GM18519 (cell line): ENCODE measurements around the gene FNIP1.
A peak's percentile ranks its signal among the peaks of the same experiment; 100 is the strongest.
"Not testable (repeated sequence)": the region's sequence is repeated elsewhere in the genome, so short reads cannot be mapped to it uniquely, and the experiment has no call there.

ENCODE experiments used
- ATAC-seq: cut with Tn5 transposase; IDR thresholded peaks from one replicate; pipeline ENCODE4 v1.9.1; 2021; ENCODE audit warnings: mild to moderate bottlenecking, moderate library complexity; ENCODE audit not compliant: unreplicated experiment, low FRiP score

The FNIP1 gene

GRCh38 chr5:131644822-131645221, 152.0 kb downstream of the FNIP1 start:
- no peak for ATAC-seq

- no peak for ATAC-seq
These were observed 152.4 kb downstream of the FNIP1 start for GRCh38 chr5:131644370-131644769.

GRCh38 chr5:131641494-131641893, 155.3 kb downstream of the FNIP1 start:
- ATAC-seq = no peak

DNA sequence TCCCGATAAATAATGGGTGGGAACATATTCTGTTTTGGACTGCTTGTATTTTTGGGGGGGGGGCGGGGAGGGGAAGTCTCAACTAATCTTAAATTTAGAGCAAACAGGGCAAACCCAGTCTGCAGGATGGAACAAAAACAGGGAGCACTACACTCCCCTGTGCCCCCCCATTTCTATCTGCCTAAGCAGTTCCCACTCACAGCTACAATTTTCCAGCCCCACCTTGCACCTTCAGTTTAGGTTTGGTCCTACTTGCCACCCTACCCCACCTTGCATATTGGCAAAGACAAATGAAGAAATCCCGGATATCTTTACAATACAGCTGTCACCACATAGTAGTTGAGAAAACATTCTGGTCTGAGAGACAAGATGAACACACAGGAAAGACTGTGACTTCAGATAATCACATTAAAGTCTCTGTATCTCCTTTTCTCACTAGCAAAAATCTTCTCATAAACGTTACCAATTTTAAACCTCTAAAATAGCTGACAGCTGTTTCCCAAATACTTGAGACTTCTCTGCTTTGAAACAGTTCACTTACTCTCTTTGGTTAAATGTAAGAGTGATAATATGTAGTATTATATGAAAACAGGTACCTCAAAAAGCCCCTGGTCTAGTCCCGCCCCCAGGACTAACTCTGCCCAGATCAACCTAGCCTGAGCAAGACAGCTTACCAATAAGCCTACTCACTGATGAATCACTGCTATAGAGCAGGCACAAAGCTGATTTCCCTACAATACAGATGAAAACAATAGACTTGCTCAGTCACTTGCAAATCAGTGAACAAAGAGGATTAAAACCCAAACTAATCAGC, 156.6 kb downstream of the FNIP1 start:
- peak; percentile 63 for ATAC-seq

DNA sequence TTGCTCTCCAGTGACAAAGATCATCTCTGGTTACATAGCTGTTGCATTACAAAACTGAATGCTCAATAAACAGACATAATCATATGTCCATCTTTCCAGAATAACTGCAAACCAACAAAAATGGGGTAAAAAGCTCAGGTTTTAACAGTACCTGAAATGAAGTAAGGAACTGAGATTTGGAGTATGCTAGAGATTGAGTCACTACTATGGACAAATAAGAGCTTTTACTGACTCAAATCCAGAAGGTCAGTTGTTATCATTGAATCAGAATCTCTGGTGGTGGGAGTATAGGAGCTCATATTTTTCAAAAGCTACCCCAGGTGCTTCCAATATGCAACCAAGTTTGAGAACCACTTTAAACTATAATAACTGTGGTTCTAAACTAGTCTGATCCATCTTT, 157.7 kb downstream of the FNIP1 start:
- no peak for ATAC-seq

DNA sequence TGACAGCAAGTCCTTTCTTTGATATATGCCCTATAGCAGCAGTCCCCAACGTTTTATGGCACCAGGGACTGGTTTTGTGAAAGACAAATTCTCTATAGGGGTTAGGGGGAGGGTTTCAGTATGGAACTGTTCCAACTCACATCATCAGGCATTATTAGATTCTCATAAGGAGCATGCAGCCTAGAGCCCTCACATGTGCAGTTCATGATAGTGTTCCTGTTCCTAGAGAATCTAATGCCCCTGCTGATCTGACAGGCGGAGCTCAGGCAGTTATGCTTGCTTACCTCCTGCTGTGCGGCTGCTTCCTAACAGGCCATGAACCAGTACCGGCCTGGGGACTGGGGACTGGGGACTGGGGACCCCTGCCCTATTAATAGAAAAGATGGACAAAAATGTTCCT, 159.1 kb downstream of the FNIP1 start:
- ATAC-seq = no peak

- no peak for ATAC-seq
These were observed 160.9 kb downstream of the FNIP1 start for GRCh38 chr5:131635684-131636572.

- ATAC-seq = peak; percentile 71
These were observed 161.7 kb downstream of the FNIP1 start, which contains the start of gene RAPGEF6 for GRCh38 chr5:131634996-131635683. Gene RAPGEF6 (minus strand): TSS chr5:131635229. CDS start chr5:131635030, 199 bp downstream.

DNA sequence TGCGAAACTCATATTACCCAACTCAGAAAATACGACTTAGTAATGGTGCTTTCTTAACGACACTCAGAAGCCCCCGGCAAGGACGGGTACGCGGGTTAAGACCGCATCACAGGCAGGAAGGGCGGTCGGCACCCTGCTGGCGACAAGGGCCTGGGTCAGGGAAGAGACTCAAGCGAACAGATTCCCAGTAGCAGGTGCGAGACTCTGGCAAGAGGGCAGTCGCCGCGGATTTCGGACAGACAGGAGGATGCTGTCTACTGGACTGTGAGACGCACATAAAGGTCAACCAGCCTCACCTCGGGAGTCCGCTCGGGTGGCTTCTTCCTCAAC, 162.2 kb downstream of the FNIP1 start:
- ATAC-seq = peak; percentile 17

GRCh38 chr5:131634238-131634637, 162.6 kb downstream of the FNIP1 start:
- no peak for ATAC-seq

- ATAC-seq = no peak
These were observed 163.0 kb downstream of the FNIP1 start for GRCh38 chr5:131633830-131634229.

- ATAC-seq = no peak
These were observed 165.9 kb downstream of the FNIP1 start for GRCh38 chr5:131630963-131631350.

GRCh38 chr5:131630208-131630962, 166.4 kb downstream of the FNIP1 start:
- no peak for ATAC-seq

GRCh38 chr5:131628990-131629389, 167.8 kb downstream of the FNIP1 start:
- ATAC-seq = no peak

- no peak for ATAC-seq
These were observed 169.5 kb downstream of the FNIP1 start for GRCh38 chr5:131627207-131627865.

DNA sequence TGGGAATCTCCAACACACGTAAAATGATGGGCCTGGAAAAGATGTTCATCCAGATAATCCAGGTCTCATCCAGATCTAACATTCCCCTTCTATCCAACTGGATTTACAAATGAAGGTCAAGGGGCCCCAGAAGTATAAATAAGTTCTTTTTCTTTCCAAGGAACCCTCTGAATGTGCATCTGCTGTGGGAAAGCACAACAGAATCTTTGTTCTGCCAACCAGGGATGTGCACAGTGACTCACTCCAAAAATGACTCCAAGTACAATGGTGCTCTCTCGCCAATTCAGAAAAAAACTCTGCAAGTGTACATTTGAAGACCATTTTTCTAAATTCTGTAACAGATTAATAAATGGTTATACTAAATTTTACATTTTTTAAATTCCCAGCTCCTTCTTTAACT, 174.2 kb downstream of the FNIP1 start:
- no peak for ATAC-seq

GRCh38 chr5:131621164-131621563, 175.7 kb downstream of the FNIP1 start:
- not testable (repeated sequence) for ATAC-seq

DNA sequence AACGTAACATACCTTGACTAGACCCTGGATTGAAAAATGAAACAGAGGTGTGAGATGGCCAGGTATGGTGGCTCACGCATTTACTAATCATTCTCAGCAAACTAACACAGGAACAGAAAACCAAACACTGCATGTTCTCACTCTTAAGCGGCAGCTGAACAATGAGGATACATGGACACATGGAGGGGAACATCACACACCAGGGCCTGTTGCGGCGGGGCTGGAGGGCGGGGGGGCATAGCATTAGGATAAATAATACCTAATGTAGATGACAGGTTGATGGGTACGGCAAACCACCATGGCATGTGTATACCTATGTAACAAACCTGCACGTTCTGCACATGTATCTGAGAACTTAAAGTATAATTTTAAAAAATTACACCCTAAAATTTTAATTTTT, 177.7 kb downstream of the FNIP1 start:
- no peak for ATAC-seq

DNA sequence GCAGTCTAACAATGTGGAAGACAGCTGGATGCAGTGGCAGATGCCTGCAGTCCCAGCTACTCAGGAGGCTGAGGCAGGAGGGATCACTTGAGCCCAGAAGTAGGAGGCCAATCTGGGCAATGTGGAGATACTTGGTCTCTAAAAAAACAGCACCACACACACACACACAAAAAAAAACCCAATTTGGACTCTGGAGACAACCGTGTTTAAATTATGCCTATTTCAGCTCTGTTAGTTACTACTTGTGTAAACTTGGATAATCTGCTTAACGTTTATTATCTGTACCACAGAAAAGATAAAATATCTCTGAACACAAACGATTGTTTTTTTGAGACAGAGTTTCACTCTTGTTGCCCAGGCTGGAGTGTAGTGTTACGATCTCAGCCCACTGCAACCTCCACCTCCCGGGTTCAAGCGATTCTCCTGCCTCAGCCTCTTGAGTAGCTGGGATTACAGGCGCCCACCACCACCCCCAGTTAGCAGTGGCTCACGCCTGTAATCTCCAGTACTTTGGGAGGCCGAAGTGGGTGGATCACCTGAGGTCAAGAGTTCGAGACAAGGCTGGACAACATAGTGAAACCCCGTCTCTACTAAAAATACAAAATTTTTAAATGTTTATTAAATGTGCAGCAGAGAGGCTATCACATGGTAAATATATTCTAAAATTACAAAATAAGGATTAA, 179.5 kb downstream of the FNIP1 start:
- no peak for ATAC-seq
